ENCODE measurements around the gene SLC43A1. TPM values are rescaled to one million over a fixed set of nuclear protein-coding genes. Genes with fewer than 3 reads are reported as not detected.
A peak's percentile ranks its signal among the peaks of the same experiment; 100 is the strongest.

Gene SLC43A1
- total RNA-seq (10 to 100 TPM; 18.1 to 21.7 TPM), polyA plus RNA-seq (10 to 100 TPM; 14.8 to 19.1 TPM)

DNA sequence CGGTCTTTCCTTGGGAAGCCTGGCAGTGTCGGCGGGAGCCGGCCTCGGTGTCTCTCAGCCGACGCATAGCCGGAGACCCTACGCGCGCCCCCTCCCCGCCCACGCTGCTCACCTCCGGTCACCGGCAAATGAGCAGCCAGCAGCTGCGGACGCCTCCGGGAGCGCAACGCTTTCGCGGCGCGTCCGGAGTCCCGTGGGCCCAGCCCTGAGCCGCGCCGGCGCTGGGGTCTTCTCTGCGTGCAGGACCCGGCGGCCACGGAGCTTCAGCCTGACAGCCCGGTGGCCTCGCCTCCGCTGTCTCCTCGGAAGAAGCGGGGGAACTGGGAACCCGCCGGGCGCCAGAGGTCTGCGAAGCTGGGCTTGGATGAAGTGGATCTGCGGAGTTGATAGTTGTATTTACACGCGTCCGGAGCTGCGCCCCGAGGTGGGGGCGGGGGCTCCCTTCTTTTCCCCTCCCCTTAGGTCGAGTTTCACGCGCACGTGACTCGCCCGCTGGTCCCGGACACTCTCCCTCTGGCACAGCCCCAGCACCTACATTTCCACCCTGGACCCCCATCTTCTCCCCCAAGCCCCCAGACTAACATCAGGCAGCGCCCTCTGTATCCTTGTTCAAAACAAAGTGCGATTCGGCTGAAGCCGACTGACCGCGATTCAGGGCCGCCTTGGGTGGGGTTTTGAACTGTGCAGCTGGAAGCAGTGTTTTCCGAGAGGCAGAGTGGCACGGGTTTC lies at the start of gene SLC43A1:
Gene SLC43A1 (minus strand): TSS at position 371 of the 729 bp plus-strand sequence. CDS start 1,591 bp downstream, outside the sequence.
- POLR2A ChIA-PET (ENCODE audit: partially characterized antibody) = interaction anchor here (0.9 to 3.7 kb wide), 11 partner anchors 9 to 226 kb away, joined by 3 to 23 read pairs (median 6); partner anchors contain the start of genes SELENOH, SSRP1, TIMM10 and TNKS1BP1

DNA sequence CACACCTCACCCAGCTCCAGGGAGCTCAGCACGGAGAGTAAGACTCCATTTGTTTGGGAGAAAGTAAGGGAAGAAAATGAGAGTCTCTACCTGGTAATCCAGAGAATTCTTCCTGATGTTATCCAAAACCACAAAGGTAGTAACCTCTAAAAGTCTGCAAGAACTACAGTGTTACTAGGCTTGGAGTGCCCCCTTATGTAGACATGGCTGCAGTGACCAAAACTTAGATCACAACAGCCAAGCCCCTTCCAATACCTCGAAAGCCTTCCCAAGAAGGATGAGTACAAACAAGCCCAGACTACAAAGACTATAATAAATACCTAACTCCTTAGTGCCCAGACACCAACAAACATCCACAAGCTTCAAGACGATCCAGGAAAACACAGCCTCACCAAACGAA lies 47.1 kb upstream of the SLC43A1 start:
- no peak for DNase-seq
- peaks cover 33 to 65% (median 50%) of the 10 kb centered on the region in 4 donors for H3K4me1 Mint-ChIP-seq
- H3K4me3 Mint-ChIP-seq = peak overlapping the region in 3 of 8 donors; percentile 4 to 62 (median 57)
- Histone ChIP-seq H3K4me1 (ENCODE audit: insufficient read depth, low read length) (peaks cover 47% of the 10 kb centered on the region), H3K27me3 (ENCODE audit: insufficient read depth, low read length) (no peaks in the 10 kb centered on the region), H3K9me3 (ENCODE audit: control insufficient read depth in 1 of 2, low read length in 2 of 2) (no peaks in the 10 kb centered on the region), H3K4me3 (ENCODE audit: low read length in 2 of 2) (no peak overlapping the region), H3K36me3 (ENCODE audit: insufficient read depth, low read length) (peaks cover 24% of the 10 kb centered on the region), H3K27ac (ENCODE audit: low read depth, low read length) (no peak overlapping the region)
- no peaks in the 10 kb centered on the region for H3K27me3 Mint-ChIP-seq
- H3K9me3 Mint-ChIP-seq = peaks cover 0 to 1% (median 0%) of the 10 kb centered on the region in 8 donors
- CTCF ChIA-PET (ENCODE audit: partially characterized antibody) = interaction anchor here (1.6 kb wide), 1 partner anchor 82 kb away, joined by 4 read pairs; no protein-coding TSS in a partner anchor
- H3K27ac Mint-ChIP-seq = peak overlapping the region; percentile 39 to 95 (median 71)
- POLR2A ChIA-PET (ENCODE audit: partially characterized antibody) = no interaction called here
- intact Hi-C loops (cut with micrococcal nuclease) = no loop called here
- peaks cover 33 to 67% of the 10 kb centered on the region in 2 donors for H3K36me3 Mint-ChIP-seq

More for the DNA sequence above, at the start of gene SLC43A1:
- intact Hi-C loops (cut with micrococcal nuclease) = no loop called here
- H3K36me3 Mint-ChIP-seq = peaks cover 0 to 8% of the 10 kb centered on the region in 2 donors
- peak in 2 of 5 donors; percentile 10 to 13 for DNase-seq
- H3K9me3 ChIP-seq (ENCODE audit: control insufficient read depth in 1 of 2, low read length in 2 of 2) = no peaks in the 10 kb centered on the region
- CTCF ChIA-PET (ENCODE audit: partially characterized antibody) = interaction anchor here (1.1 to 25.5 kb wide), 8 partner anchors 10 to 129 kb away, joined by 4 to 848 read pairs (median 4); no protein-coding TSS in a partner anchor
- no peaks in the 10 kb centered on the region for H3K27me3 Mint-ChIP-seq
- peak within 1 kb of the TSS; percentile 78 to 95 (median 89) for H3K27ac Mint-ChIP-seq
- H3K36me3 ChIP-seq (ENCODE audit: insufficient read depth, low read length) = no peaks in the 10 kb centered on the region
- H3K4me1 ChIP-seq (ENCODE audit: insufficient read depth, low read length) = peaks cover 22% of the 10 kb centered on the region
- no peaks in the 10 kb centered on the region for H3K27me3 ChIP-seq (ENCODE audit: insufficient read depth, low read length)
- H3K4me3 ChIP-seq (ENCODE audit: low read length in 2 of 2) = peak within 1 kb of the TSS; percentile 69 to 84
- peak within 1 kb of the TSS; percentile 43 for H3K27ac ChIP-seq (ENCODE audit: low read depth, low read length)
- no peaks in the 10 kb centered on the region for H3K9me3 Mint-ChIP-seq
- peak within 1 kb of the TSS; percentile 97 to 99 (median 98) for H3K4me3 Mint-ChIP-seq
- peaks cover 17 to 32% (median 26%) of the 10 kb centered on the region in 4 donors for H3K4me1 Mint-ChIP-seq

DNA sequence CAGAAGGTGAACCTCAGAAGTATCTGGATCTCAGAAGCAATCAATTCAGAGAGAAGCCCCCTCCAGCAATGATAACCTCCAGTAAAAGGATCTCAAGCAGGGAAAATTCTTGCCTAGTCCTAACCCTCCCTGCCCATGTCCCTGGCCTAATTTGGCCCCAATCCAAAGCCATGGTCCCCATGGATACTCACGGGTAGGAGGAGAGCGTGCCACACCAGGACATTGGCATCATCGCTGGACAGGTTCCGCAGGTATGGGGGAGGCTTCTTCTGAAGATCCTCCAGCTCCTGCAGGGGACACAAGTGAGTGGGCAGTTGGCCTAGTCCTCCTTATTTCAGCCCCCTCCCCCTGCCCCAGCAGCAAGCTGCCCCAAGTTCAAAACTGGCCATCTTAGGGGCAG lies 44.6 kb upstream of the SLC43A1 start:
- peaks cover 26 to 51% (median 37%) of the 10 kb centered on the region in 4 donors for H3K4me1 Mint-ChIP-seq
- Histone ChIP-seq H3K9me3 (ENCODE audit: control insufficient read depth in 1 of 2, low read length in 2 of 2) (no peaks in the 10 kb centered on the region), H3K36me3 (ENCODE audit: insufficient read depth, low read length) (peaks cover 46% of the 10 kb centered on the region), H3K27me3 (ENCODE audit: insufficient read depth, low read length) (no peaks in the 10 kb centered on the region), H3K27ac (ENCODE audit: low read depth, low read length) (no peak overlapping the region), H3K4me3 (ENCODE audit: low read length in 2 of 2) (no peak overlapping the region), H3K4me1 (ENCODE audit: insufficient read depth, low read length) (peaks cover 38% of the 10 kb centered on the region)
- intact Hi-C loops (cut with micrococcal nuclease) = no loop called here
- peaks cover 36 to 70% of the 10 kb centered on the region in 2 donors for H3K36me3 Mint-ChIP-seq
- ChIA-PET POLR2A (ENCODE audit: partially characterized antibody) (no interaction called here), CTCF (ENCODE audit: partially characterized antibody) (interaction anchor here (1.0 to 3.2 kb wide), 3 partner anchors 8 to 84 kb away, joined by 3 to 18 read pairs (median 12); partner anchors contain the start of gene UBE2L6)
- H3K27me3 Mint-ChIP-seq = no peaks in the 10 kb centered on the region
- peaks cover 0 to 1% (median 0%) of the 10 kb centered on the region in 8 donors for H3K9me3 Mint-ChIP-seq
- H3K27ac Mint-ChIP-seq = peak overlapping the region in 2 of 7 donors; percentile 29 to 40
- no peak for DNase-seq
- H3K4me3 Mint-ChIP-seq = no peak overlapping the region

DNA sequence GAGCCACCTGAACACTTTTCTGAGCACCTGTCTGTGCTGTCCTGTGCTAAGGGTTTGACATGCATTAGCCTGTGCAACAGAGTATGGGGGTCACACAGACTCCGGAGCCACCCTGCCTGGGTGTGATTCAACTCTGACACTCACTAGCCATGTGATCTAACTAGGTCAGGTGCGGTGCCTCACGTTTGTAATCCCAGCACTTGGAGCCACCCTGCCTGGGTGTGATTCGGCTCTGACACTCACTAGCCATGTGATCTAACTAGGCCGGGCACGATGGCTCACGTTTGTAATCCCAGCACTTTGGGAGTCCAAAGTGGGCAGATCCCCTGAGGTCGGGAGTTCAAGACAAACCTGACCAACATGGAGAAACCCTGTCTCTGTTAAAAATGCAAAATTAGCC lies 40.5 kb upstream of the SLC43A1 start:
- no peak overlapping the region for H3K4me3 Mint-ChIP-seq
- CTCF ChIA-PET (ENCODE audit: partially characterized antibody) = no interaction called here
- POLR2A ChIA-PET (ENCODE audit: partially characterized antibody) = no interaction called here
- Histone ChIP-seq H3K27me3 (ENCODE audit: insufficient read depth, low read length) (no peaks in the 10 kb centered on the region), H3K4me3 (ENCODE audit: low read length in 2 of 2) (no peak overlapping the region), H3K36me3 (ENCODE audit: insufficient read depth, low read length) (peaks cover 79% of the 10 kb centered on the region), H3K27ac (ENCODE audit: low read depth, low read length) (no peak overlapping the region), H3K9me3 (ENCODE audit: control insufficient read depth in 1 of 2, low read length in 2 of 2) (no peaks in the 10 kb centered on the region), H3K4me1 (ENCODE audit: insufficient read depth, low read length) (peaks cover 2% of the 10 kb centered on the region)
- DNase-seq = no peak
- no peaks in the 10 kb centered on the region for H3K27me3 Mint-ChIP-seq
- peak overlapping the region in 1 of 7 donors; percentile 37 for H3K27ac Mint-ChIP-seq
- intact Hi-C loops (cut with micrococcal nuclease) = no loop called here
- H3K4me1 Mint-ChIP-seq = peaks cover 5 to 10% (median 7%) of the 10 kb centered on the region in 4 donors
- H3K36me3 Mint-ChIP-seq = peaks cover 43 to 80% of the 10 kb centered on the region in 2 donors
- no peaks in the 10 kb centered on the region for H3K9me3 Mint-ChIP-seq

DNA sequence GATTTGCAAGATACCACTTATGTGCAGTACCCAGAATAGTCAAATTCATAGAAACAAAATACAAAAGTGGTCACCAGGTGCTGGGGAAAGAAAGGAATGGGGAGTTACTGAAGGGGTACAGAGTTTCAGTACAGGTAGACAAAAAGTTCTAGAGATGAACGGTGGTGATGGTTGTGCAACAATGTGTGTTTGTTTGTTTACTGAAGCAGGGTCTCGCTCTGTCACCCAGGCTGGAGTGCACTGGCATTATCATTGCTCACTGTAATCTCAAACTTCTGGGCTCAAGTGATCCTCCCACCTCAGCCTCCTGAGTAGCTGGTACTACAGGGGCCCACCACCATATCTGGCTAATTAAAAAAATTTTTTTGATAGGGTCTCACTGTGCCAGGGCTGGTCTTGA lies 39.9 kb upstream of the SLC43A1 start:
- Histone ChIP-seq H3K27ac (ENCODE audit: low read depth, low read length) (no peak overlapping the region), H3K36me3 (ENCODE audit: insufficient read depth, low read length) (peaks cover 84% of the 10 kb centered on the region), H3K4me1 (ENCODE audit: insufficient read depth, low read length) (no peaks in the 10 kb centered on the region), H3K4me3 (ENCODE audit: low read length in 2 of 2) (no peak overlapping the region), H3K27me3 (ENCODE audit: insufficient read depth, low read length) (no peaks in the 10 kb centered on the region), H3K9me3 (ENCODE audit: control insufficient read depth in 1 of 2, low read length in 2 of 2) (no peaks in the 10 kb centered on the region)
- Mint-ChIP-seq H3K27me3 (no peaks in the 10 kb centered on the region), H3K4me3 (no peak overlapping the region), H3K27ac (peak overlapping the region in 5 of 7 donors; percentile 65 to 80 (median 69)), H3K9me3 (no peaks in the 10 kb centered on the region), H3K4me1 (peaks cover 3 to 6% (median 4%) of the 10 kb centered on the region in 4 donors), H3K36me3 (peaks cover 40 to 81% of the 10 kb centered on the region in 2 donors)
- ChIA-PET CTCF (ENCODE audit: partially characterized antibody) (interaction anchor here (1.3 to 1.4 kb wide), 2 partner anchors 12 to 62 kb away, joined by 3 to 4 read pairs; partner anchors contain the start of gene UBE2L6), POLR2A (ENCODE audit: partially characterized antibody) (no interaction called here)
- intact Hi-C loops (cut with micrococcal nuclease) = no loop called here
- DNase-seq = no peak

DNA sequence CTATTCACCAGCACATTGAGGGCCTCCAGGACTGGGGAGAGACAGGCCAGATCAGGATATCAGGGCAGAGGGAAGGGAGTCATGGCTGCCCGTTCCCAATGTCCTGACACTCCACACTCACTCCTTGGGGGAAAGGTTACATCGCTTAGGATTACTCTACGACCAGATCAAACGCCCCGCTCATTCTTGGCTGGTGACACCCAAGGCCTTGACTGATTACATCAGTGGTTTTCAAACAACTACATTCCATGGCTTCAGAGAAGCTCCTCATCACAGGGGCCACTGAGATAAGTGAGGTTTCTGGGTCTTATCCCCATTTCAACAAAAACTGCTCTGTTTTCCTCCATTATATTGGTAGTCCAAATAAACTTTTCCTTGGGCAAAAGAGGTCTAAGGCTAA lies 37.0 kb upstream of the SLC43A1 start:
- Mint-ChIP-seq H3K36me3 (peaks cover 32 to 79% of the 10 kb centered on the region in 2 donors), H3K4me1 (peaks cover 0 to 6% (median 3%) of the 10 kb centered on the region in 4 donors), H3K27ac (no peak overlapping the region), H3K4me3 (no peak overlapping the region), H3K9me3 (no peaks in the 10 kb centered on the region), H3K27me3 (no peaks in the 10 kb centered on the region)
- Histone ChIP-seq H3K27me3 (ENCODE audit: insufficient read depth, low read length) (no peaks in the 10 kb centered on the region), H3K36me3 (ENCODE audit: insufficient read depth, low read length) (peaks cover 73% of the 10 kb centered on the region), H3K4me3 (ENCODE audit: low read length in 2 of 2) (no peak overlapping the region), H3K27ac (ENCODE audit: low read depth, low read length) (no peak overlapping the region), H3K9me3 (ENCODE audit: control insufficient read depth in 1 of 2, low read length in 2 of 2) (no peaks in the 10 kb centered on the region), H3K4me1 (ENCODE audit: insufficient read depth, low read length) (no peaks in the 10 kb centered on the region)
- no peak for DNase-seq
- intact Hi-C loops (cut with micrococcal nuclease) = no loop called here
- CTCF ChIA-PET (ENCODE audit: partially characterized antibody) = interaction anchor here (1.9 kb wide), 1 partner anchor 25 kb away, joined by 4 read pairs; no protein-coding TSS in a partner anchor
- POLR2A ChIA-PET (ENCODE audit: partially characterized antibody) = no interaction called here

DNA sequence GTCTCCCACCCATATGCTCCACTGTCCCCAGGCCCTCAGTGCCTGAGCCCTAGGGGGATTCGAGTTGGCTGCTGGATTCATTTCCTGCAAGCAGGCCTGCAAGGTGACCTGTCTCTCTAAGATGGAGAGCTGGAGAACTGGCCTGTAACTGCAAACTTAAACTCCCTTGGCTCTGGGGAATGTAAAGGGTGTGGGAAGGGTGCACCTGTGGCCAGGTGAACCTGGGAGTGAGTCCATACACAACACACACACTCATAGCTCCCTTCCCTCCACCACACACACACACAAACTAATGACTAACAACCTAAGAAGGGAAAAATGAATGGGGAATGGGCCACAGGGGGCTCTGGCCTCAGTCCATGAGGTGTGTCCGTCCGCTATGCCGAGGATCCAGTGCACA lies 36.4 kb upstream of the SLC43A1 start:
- H3K4me3 ChIP-seq (ENCODE audit: low read length in 2 of 2) = no peak overlapping the region
- Mint-ChIP-seq H3K9me3 (no peaks in the 10 kb centered on the region), H3K27me3 (no peaks in the 10 kb centered on the region), H3K4me3 (no peak overlapping the region), H3K36me3 (peaks cover 32 to 78% of the 10 kb centered on the region in 2 donors), H3K4me1 (peaks cover 0 to 6% (median 3%) of the 10 kb centered on the region in 4 donors), H3K27ac (peak overlapping the region in 1 of 7 donors; percentile 17)
- H3K27ac ChIP-seq (ENCODE audit: low read depth, low read length) = no peak overlapping the region
- ChIA-PET CTCF (ENCODE audit: partially characterized antibody) (interaction anchor here (1.1 to 1.9 kb wide), 2 partner anchors 25 to 58 kb away, joined by 3 to 4 read pairs; no protein-coding TSS in a partner anchor), POLR2A (ENCODE audit: partially characterized antibody) (no interaction called here)
- H3K36me3 ChIP-seq (ENCODE audit: insufficient read depth, low read length) = peaks cover 70% of the 10 kb centered on the region
- no peak for DNase-seq
- intact Hi-C loops (cut with micrococcal nuclease) = no loop called here
- no peaks in the 10 kb centered on the region for H3K9me3 ChIP-seq (ENCODE audit: control insufficient read depth in 1 of 2, low read length in 2 of 2)
- H3K4me1 ChIP-seq (ENCODE audit: insufficient read depth, low read length) = no peaks in the 10 kb centered on the region
- no peaks in the 10 kb centered on the region for H3K27me3 ChIP-seq (ENCODE audit: insufficient read depth, low read length)
